GM12878 (cell line): ENCODE results near the gene UQCC2. TPM values are rescaled to one million over a fixed set of nuclear protein-coding genes. Genes with fewer than 3 reads are reported as not detected.

Source experiments
- ASH2L ChIP-seq: fragments of 300-600, 200-600 bp; sonication (generic); IDR thresholded peaks from 2 replicates; pipeline ENCODE4 v1.6.1; 2017; ENCODE audit warnings: low read depth, mild to moderate bottlenecking, borderline replicate concordance
- BRCA1 ChIP-seq: IDR thresholded peaks from 2 replicates; pipeline ENCODE4 v1.6.1; 2011; ENCODE audit warnings: low read depth, low read length, improper control_type of control experiment
- CUX1 ChIP-seq: IDR thresholded peaks from 2 replicates; pipeline ENCODE4 v1.6.1; 2012; ENCODE audit warnings: improper control_type of control experiment, low read depth, low read length; ENCODE audit not compliant: insufficient replicate concordance
- FOS ChIP-seq: IDR thresholded peaks from 3 replicates; pipeline ENCODE4 v1.6.1; 2011; ENCODE audit warnings: borderline replicate concordance; ENCODE audit not compliant: insufficient read length; ENCODE audit errors: extremely low read depth
- GABPA ChIP-seq: IDR thresholded peaks from 2 replicates; pipeline ENCODE4 v1.6.1; 2014; ENCODE audit warnings: antibody characterized with exemption, low read depth, mild to moderate bottlenecking, inconsistent platforms
- KDM1A ChIP-seq: fragments of 200-600 bp; sonication (generic); IDR thresholded peaks from 2 replicates; pipeline ENCODE4 v1.6.1; 2016; ENCODE audit warnings: borderline replicate concordance
- KLF5 ChIP-seq: fragments of 450-650 bp; IDR thresholded peaks from 2 replicates; pipeline ENCODE4 v1.6.1; 2014; ENCODE audit warnings: mild to moderate bottlenecking; ENCODE audit not compliant: partially characterized antibody
- MEF2A ChIP-seq: IDR thresholded peaks from 2 replicates; pipeline ENCODE4 v1.6.1; 2011; ENCODE audit warnings: low read depth, mild to moderate bottlenecking, low read length, moderate library complexity; ENCODE audit not compliant: insufficient read depth
- PAX5 ChIP-seq: IDR thresholded peaks from 2 replicates; pipeline ENCODE4 v1.6.1; 2011; ENCODE audit warnings: low read depth, low read length, borderline replicate concordance
- PKNOX1 ChIP-seq: fragments of 450-650 bp; IDR thresholded peaks from 2 replicates; pipeline ENCODE4 v1.6.1; 2016; ENCODE audit warnings: mild to moderate bottlenecking
- PML ChIP-seq: IDR thresholded peaks from 2 replicates; pipeline ENCODE4 v1.6.1; 2012; ENCODE audit warnings: low read length, inconsistent platforms
- RB1 ChIP-seq: fragments of 450-650 bp; formaldehyde crosslinking; IDR thresholded peaks from 2 replicates; pipeline ENCODE4 v1.6.1; 2017; ENCODE audit warnings: mild to moderate bottlenecking, borderline replicate concordance
- RCOR1 ChIP-seq: conservative IDR thresholded peaks from 2 replicates; pipeline ENCODE4 v1.6.1; 2012; ENCODE audit warnings: low read depth, low read length, improper control_type of control experiment
- SRF ChIP-seq, 2 experiments: IDR thresholded peaks; 2 replicates each; pipeline ENCODE4 v1.6.1; 2011; ENCODE audit warnings: low read depth in 2 of 2, low read length in 2 of 2, mild to moderate bottlenecking in 1 of 2, moderate library complexity in 1 of 2
- SUPT20H ChIP-seq: IDR thresholded peaks from 2 replicates; pipeline ENCODE4 v1.6.1; 2011; ENCODE audit warnings: low read depth, mild to moderate bottlenecking, low read length, moderate library complexity, borderline replicate concordance; ENCODE audit not compliant: control insufficient read depth
- ZBTB40 ChIP-seq: fragments of 450-650 bp; IDR thresholded peaks from 2 replicates; pipeline ENCODE4 v1.6.1; 2016; ENCODE audit warnings: mild to moderate bottlenecking, moderate library complexity, borderline replicate concordance
- polyA plus RNA-seq, 11 experiments: library from polyadenylated mRNA; depleted of rRNA in 4 of 11; unstranded in 6 of 11; stranded (reverse) in 5 of 11; fragments of >200 nt; fragmentation: Nextera tagmentation in 4 of 11; fragmentation: Illumina TruSeq in 1 of 11; extraction: Ambion mirVana in 4 of 11; extraction: Trizol in 1 of 11; gene quantifications; 1 replicate in 1 of 11; 2 replicates in 10 of 11; pipeline versions ENCODE4 v1.2.1 to v1.2.3, GENCODE V29; 2011 to 2016; ENCODE audit warnings: inconsistent platforms in 2 of 11, missing spikeins in 2 of 11, low read depth in 1 of 11
- total RNA-seq, 4 experiments: library from RNA; depleted of rRNA in 3 of 4; stranded (reverse); fragments of >200 nt in 3 of 4; fragmentation: Illumina TruSeq in 1 of 4; extraction: Trizol in 1 of 4; gene quantifications; 2 replicates each; pipeline versions ENCODE4 v1.2.1 to v1.2.3, GENCODE V29; 2013 to 2021

UQCC2 gene
- total and polyA plus RNA-seq, 10 of the 15 experiments (the other 5 are each of a cell fraction or from before 2014, with no cell fraction given), result 40.6 to 478 (median 71.2) TPM

- TF ChIP-seq ZBTB40 (no peak), PML (no peak), GABPA (no peak), CUX1 (no peak), KLF5 (no peak), SRF (IDR thresholded peaks at IDR 0.05; ENCODE audit: low read depth in 2 of 2, low read length in 2 of 2) (no peak), PAX5 (no peak), ASH2L (no peak), BRCA1 (no peak), SUPT20H (no peak), KDM1A (no peak), PKNOX1 (no peak), RB1 (no peak), MEF2A (no peak), RCOR1 (no peak), FOS (no peak)
These were observed 27.4 kb upstream of the UQCC2 start (continued) for GRCh38 chr6:33738879-33739278.
